GM18868 (cell line): ENCODE measurements around the gene NEB.

Source experiments
- ATAC-seq: cut with Tn5 transposase; IDR thresholded peaks from one replicate; pipeline ENCODE4 v1.9.1; 2021; ENCODE audit warnings: mild to moderate bottlenecking, moderate library complexity; ENCODE audit not compliant: unreplicated experiment

The NEB gene

GRCh38 chr2:151733771-151734672 is at the start of gene NEB:
Gene NEB, minus strand, starts transcription at chr2:151734476. Its CDS starts 1,320 bp downstream, at chr2:151733156.
- ATAC-seq, result no peak

GRCh38 chr2:151783133-151783520 is 48.9 kb upstream of the NEB start:
- no peak for ATAC-seq

- no peak for ATAC-seq
Measured at GRCh38 chr2:151782378-151783132, 48.3 kb upstream of the NEB start.

- ATAC-seq, result no peak
Measured at GRCh38 chr2:151781642-151782041, 47.4 kb upstream of the NEB start.

GRCh38 chr2:151780938-151781337 is 46.7 kb upstream of the NEB start:
- ATAC-seq, result no peak

- no peak for ATAC-seq
Measured at GRCh38 chr2:151777935-151778334, 43.7 kb upstream of the NEB start.

GRCh38 chr2:151777487-151777886 is 43.2 kb upstream of the NEB start:
- no peak for ATAC-seq

GRCh38 chr2:151776367-151776766 is 42.1 kb upstream of the NEB start:
- ATAC-seq, result no peak

- peak; percentile 18 for ATAC-seq
Measured at GRCh38 chr2:151775057-151775740, 40.9 kb upstream of the NEB start.

- ATAC-seq, result no peak
Measured at GRCh38 chr2:151774506-151774905, 40.2 kb upstream of the NEB start.

GRCh38 chr2:151771599-151772358 is 37.5 kb upstream of the NEB start:
- ATAC-seq, result peak; percentile 93

- peak; percentile 15 for ATAC-seq
Measured at GRCh38 chr2:151770995-151771394, 36.7 kb upstream of the NEB start.

- no peak for ATAC-seq
Measured at GRCh38 chr2:151769606-151770005, 35.3 kb upstream of the NEB start.

GRCh38 chr2:151767536-151767935 is 33.3 kb upstream of the NEB start:
- ATAC-seq, result no peak

- peak; percentile 79 for ATAC-seq
Measured at GRCh38 chr2:151766437-151767153, 32.3 kb upstream of the NEB start.

- ATAC-seq, result no peak
Measured at GRCh38 chr2:151765760-151766410, 31.6 kb upstream of the NEB start.

- no peak for ATAC-seq
Measured at GRCh38 chr2:151762694-151763093, 28.4 kb upstream of the NEB start.

- ATAC-seq, result no peak
Measured at GRCh38 chr2:151761687-151762086, 27.4 kb upstream of the NEB start.

GRCh38 chr2:151761193-151761592 is 26.9 kb upstream of the NEB start:
- no peak for ATAC-seq
